Islet of Langerhans (tissue), 1 donor: ENCODE data around the gene SPX.

ENCODE experiments used
- FAIRE-seq: peaks from one replicate; lab custom pipeline; 2011; peaks lifted over from hg19 to GRCh38; lab: Jason Lieb, UNC

The SPX gene, protein sequence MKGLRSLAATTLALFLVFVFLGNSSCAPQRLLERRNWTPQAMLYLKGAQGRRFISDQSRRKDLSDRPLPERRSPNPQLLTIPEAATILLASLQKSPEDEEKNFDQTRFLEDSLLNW

DNA sequence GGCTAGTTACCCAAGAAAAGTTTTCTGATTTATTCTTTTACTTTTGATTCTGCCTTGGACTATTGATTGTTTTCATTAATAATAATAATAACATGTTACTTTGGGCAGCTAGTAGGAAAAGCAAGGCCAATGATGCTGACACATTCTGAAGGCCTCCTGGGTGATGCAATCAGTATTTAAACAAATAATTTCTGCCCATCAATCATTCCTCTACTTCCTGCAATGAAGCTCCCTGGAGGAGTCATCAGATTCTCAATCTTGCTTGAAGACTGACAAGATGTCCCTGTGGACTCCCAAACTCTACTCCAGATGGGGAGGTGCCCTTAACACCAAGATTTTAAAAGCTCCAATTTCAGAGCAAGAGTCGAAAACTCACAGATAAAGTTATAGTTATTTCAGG lies at the start of gene SPX:
SPX (plus strand) TSS at position 244 of the 400 bp plus-strand sequence. CDS start 177 bp downstream, outside the sequence.
- no peak for FAIRE-seq

DNA sequence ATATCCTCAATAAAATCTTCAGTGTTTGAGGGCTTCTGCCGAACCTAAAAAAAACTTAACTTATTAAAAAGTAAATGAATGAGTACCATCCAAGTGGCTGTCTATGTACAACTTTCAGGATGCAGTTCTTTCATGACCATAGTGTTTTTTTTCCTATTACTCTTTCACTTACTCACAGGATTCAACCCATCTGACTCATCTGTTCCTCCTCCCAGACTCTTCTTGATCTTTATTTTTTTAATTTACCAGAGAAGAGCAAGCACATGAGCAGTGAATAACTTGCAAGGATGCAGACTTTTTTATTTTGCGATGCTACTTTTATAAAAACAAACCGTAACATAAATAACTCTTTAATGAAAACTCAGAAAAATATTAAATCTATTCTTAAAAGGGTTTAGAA lies 49.1 kb upstream of the SPX start:
- peak; percentile 73 for FAIRE-seq

DNA sequence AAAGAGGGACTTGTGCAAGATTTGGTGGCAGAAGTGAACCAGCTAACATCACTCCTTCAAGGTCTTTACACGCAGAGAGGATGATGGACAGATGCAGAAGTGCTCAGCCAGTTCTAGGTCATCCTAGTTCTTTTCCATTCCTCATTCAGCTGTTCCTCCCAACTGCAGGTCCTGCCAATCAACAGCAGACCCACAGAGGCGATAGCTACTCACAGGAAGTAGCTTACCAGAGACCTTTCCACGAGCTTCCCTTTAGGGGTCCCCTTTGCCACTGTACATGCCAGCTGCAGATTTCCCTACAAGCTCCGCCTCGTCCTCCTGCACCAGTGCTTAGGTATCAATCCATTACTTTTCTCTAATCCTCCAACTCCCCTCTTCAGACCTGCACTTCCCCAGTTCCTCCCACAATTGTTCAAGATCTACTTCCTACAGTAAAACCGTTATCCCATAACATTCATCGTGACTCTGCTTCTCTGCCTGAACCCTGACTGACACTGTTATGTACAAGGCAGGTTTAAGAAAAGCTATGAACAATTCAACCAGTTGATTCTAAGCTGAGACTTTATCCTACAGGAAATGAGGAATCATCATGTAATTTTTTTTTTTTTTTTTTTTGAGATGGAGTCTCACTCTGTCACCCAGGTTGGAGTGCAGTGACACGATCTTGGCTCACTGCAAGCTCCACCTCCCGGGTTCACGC lies 47.2 kb upstream of the SPX start:
- no peak for FAIRE-seq

DNA sequence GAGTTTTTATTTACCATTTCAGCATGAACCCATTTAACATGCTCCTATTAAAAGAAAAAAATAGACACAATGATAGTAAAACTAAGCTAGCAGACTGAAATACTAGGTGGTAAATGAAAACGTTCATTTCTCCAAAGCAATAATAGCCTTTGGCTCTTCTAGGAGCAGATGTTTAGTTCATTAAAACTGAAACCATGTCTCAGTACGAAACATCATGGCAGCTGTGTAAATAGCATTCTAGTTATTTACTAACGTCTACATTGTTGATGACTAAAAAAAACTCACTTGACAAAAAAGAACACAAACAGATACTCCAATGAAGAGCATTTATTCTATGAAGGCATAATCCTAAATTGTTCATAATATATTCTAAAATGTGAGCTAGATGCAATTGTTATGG lies 42.6 kb upstream of the SPX start:
- FAIRE-seq = peak; percentile 33

DNA sequence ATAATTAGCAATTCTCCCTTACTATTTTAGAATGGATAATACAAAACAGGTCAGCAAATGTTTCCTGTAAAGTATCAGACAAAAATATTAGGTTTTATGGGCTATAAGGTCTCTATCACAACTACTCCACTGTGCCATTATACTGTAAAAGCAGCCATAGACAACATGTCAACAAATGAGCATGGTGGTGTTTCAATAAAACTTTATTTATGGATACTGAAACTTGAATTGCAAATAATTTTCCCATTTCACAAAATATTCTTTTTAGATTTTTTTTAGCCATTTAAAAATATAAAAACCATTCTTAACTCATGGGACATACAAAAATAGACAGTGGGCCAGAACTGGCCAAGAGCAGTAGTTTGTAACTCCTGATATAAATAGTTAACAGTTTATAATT lies 40.1 kb upstream of the SPX start:
- FAIRE-seq = peak; percentile 36

DNA sequence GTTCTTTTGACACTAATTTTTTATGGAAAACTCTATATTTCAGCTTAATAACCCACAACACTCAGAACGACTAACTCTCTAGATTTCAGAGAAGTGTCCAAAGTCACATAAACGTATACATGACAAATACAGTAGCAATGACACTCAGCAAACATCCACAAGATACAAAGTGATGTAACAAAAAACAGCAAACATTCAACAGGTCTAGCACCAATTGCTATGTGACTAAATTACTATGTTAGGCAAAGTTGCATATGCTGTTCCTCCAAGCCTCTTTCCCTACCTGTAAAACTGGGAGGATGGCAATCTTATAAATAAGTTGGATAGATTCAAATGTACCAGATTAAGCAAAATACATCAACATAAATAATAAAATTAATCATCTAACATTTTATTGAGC lies 26.3 kb upstream of the SPX start:
- no peak for FAIRE-seq

DNA sequence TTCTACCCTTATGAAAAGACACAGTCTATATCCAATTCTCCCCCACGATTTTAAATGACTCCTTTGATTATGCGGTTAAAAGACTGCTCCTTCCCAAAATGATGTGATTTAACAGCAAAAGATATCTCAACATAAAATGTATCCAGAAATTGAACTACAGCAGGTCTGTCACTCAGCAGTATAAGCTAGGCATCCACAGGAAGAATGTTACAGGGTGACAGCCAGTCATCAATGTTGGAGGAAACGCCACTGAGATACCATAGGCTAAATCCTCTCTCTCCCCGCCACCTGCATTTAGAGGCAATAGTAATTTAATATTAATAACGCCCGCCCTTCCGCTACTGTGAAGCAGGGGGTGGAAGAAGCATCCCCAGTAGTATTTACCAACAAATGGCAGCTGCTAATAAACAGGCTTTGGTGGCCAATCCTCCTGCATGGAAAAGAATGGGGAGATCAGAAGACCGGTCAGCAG lies 25.3 kb upstream of the SPX start:
- no peak for FAIRE-seq

DNA sequence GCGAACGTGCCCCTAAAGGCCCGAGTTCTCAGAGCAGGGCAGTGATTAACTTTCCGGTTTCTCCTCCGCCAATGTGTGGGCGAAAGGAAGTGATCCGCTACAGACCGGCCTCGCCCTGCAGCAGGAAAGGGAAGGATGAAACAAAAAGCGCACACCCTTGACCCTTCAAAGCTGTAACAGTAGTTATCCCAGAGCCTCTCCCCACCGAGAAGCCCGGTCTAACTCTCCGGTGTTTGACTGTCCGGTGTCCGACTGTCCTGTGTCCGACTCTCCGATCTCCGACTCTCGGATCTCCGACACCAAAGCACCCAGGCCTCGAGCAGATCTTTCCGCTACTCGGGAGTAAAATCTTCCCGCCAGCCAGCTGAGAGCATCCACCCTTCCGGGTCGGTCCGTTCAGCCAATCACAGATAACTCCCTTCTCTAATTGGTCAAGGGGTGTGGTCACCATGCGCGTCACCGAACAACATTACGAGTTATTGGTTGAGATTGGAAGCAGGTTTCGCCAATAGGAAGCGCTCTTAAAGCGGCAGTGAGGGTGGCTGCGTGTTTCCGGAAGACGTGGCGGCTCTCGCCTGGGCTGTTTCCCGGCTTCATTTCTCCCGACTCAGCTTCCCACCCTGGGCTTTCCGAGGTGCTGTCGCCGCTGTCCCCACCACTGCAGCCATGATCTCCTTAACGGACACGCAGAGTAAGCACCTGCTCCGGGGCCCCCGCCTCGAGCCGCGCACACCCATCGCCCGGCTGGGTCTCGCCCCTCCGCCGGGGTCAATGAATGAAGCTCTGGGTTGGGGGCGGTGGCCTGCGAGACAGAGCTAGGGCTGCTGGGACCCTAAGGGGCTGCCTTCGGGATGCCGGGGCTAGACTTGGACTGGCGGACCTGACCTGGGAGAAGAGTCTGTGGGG lies 24.6 kb upstream of the SPX start, which contains the start of the genes GOLT1B and RECQL:
GOLT1B (plus strand) TSS at position 532 of the 906 bp plus-strand sequence; CDS start at position 667, 135 bp downstream.
RECQL (minus strand) TSS at position 378 of the 906 bp plus-strand sequence. CDS start 2,065 bp downstream, outside the sequence.
- peak; percentile 99 for FAIRE-seq

DNA sequence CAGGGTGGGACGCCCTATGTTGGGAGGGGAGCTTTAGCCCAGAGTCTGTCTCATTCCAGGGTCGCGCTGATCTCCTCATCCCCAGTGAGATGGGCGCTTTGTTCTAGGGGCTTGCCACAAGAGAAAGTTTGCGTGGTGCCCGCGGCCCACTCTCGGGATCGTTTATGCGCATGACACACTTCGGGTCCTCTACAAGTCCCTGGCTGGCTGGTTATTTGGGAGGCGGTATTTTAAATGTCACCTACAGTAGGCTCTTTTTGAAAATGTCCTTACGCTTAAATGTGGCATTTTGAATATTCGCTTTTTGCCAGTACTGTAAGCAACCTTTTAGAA lies 24.0 kb upstream of the SPX start:
- FAIRE-seq = no peak

DNA sequence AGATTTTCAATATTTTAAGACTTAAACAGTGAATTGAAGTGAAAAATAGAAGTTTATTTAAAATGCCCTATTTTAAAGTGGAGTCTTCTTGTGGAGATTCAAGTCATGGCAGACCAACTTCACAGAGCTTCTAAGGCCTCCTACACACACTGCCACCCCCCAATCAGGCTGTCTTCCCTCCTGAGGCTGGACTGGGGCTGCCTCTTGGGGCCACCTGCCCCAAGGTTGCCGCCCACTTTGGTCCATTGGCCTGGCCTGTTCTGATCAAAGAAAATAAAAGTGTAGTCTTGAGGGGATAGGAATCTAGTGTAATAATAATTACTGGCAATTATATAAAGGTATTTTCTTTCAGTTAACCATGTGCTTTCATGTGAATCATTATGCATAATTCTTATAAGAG lies 23.2 kb upstream of the SPX start:
- no peak for FAIRE-seq

DNA sequence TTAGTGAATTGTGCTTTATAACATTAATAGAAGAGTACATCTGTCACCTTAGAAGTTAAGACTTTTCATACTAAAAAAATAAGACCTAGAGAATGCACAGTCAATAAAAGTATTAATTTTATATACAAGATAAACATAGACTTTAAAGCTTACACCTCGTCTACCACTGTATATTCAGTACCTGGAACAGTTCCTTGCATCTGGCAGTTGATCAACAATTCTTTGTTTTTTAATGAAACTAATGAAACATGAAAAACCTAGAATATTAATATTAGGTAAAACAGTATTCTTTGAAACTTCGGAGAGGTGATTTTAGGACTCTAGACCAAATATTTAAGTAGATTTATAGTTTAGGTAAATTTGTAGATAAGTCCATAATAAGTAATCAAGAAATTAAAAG lies 20.2 kb upstream of the SPX start:
- FAIRE-seq = no peak

DNA sequence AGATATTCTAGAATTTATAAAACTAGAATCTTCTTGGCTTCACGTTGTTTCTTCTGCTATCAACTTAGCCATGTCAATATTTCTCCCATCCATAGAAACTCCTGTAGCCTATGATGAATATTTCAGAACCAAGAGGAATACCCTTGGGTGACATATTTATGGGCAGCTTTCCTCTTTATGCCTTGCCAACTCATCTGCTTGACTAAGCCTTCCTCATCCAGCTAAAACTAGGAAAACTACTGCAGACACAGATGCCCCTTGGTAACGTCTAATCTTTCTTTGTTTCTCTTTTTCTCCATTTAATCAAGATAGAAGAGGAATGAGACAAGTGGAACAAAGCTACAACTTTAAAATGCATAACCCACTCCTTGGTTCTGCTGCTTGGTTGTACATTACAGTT lies 18.2 kb upstream of the SPX start:
- FAIRE-seq = no peak

DNA sequence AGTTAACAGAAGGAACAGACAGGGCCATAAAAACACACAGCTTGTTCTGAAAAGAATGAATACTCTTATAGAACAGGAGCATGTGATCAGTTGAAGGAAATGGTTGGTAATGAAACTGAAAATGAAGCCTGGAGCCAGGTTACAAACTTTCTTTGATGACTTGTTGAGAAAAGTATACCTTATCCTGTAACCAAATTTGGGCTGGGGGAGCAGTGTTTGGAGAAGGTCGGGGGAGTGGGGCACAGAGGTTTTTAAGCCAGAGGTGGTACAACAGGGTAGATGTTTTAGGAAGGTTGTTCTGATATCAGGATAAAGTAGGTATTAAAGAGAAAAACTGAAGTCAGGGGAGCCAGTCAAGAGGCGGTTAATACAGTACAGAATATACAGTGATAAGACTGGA lies 16.3 kb upstream of the SPX start:
- no peak for FAIRE-seq

DNA sequence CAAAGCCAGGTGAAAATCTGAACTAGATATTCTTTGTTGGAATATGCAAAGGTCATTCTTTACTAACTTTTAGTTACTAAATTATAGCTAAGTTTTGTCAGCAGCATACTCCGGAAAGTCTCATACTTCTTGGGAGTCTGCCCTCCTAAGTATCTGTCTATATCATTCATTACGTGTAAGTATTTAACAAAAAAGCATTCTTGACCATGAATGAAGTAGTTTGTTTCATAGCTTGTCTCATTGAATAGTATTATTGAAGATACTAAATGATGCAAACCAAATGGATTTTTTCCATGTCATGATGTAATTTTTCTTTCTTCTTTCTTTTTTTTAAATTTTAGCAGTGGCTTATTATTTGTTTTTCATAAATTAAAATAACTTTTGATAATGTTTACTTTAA lies 9.8 kb upstream of the SPX start:
- FAIRE-seq = no peak

DNA sequence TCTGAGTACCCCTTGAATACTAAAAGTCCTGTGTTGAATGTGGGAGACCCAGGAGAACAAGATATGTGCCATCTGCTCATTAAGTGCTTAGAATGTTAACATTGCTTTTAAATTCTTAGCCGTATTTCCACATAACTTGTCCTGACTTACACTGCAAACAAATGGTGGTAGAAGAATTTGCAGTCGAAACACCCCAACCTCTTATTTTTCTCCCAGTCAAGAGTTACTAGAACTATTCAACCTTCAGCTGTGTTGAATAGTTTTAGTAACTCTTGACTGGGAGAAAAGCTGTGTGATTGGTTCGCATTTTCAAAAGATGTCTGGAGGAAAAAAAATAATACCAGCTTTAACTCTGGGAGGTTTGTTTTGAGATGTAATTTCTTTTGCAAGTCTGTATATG lies 7.6 kb upstream of the SPX start:
- no peak for FAIRE-seq

DNA sequence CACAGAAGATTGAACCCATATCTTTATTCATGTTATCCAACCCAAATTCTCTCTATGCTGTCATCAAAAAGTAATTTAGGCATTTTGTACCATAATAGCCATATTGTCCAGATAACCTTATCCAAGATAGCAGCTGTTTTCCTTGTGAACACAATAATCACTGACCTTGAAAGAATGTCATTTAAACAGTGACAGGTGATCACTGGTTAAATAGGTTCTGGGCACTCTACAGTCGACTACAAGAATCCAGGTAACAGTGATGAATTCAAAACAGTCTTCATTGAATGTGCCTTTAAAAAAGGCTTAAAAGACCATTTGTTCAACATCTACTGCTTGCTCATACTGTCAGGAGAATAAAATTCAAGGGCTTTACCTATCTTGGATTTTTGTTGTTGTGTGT lies 4.6 kb upstream of the SPX start:
- FAIRE-seq = no peak

DNA sequence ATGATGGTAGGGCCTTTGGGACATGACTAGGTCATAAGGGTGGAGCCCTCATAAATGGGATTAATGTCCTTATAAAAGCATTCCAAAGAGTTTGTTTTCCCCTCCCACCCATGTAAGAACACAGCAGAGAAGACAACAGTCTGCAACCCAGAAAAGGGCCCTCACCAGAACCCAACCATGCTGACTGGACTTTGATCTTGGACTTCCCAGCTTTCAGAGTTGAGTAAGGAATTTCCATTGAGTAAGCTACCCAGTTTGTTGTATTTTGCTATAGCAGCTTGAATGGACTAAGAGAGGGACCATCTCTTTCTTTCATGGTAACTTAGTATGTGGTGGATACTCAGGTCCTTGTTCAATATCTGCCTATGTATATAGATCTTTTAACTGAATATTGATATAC lies 2.9 kb upstream of the SPX start:
- no peak for FAIRE-seq

DNA sequence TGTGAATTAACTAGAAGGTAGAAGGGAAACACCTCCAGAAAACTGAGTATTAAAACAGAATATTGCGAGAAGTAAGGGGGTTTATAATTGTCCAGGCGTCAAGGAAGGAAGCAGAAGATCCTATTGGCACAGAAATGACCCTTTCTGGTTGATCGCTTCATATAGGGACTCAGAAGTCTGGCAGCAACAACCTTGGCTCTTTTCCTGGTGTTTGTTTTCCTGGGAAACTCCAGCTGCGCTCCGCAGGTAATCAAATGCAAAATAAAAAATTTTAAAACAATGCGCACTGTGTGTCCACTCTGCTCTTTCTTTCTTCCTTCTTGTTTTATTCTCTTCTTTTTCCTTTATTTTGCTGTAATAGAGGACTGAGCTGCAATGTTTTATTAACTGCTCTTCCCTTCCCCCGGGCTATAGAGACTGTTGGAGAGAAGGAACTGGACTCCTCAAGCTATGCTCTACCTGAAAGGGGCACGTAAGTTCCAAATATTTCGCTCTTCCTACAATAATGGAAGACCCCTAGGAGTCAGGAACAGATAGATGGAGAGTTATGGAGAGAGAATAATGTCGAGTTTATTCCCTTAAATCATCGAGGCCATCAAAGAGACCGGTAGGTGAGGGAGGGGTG lies 737 bp downstream of the SPX start:
- no peak for FAIRE-seq

DNA sequence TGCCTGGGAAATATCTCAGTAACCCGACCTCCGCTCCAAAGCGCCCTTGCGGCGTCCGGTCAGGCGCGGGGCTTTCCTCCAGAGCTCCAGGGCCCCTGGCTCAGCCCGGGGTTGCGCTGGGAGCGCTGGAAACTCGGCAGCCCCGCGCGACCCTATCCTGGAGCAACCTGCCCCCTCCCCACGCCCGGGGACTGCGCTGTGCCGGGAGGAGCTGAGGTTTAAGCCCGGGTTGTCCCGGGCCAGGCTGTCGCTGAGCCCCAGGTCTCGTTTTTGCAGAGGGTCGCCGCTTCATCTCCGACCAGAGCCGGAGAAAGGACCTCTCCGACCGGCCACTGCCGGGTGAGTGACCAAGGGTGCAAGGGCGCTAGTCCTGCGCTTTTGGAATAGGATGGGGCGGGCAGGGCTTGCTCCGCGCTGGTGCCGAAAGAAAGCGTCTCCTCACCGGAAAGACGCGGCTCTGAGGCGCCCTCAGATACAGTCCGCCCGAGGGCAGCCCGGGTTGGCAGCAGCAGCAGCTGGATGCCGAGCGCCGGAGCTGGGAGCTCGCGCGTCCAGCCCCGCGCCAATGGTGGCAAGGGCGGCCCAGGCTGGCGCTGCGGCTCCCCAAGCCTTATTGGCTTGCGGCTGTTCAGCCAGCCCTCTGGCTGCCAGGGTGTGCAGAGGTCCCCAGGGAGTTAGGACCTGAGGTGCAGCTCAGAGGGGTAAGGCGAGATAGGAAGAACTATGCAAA lies 1.5 kb downstream of the SPX start:
- no peak for FAIRE-seq

DNA sequence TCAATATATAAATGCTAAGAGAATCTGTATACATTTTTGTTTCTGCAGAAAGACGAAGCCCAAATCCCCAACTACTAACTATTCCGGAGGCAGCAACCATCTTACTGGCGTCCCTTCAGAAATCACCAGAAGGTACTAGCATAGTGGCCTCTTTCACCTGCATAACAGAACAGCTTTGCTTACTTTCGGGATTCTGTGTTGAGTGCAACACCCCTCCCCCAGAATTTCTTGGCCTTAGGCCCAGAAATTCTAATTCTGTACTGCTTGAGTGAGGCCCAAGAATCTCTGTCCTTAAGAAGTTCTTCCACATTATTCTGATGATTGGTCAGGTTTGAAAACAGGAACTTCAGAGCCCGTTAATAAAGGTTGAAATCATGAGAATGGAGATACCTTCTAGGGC lies 2.9 kb downstream of the SPX start:
- FAIRE-seq = no peak

DNA sequence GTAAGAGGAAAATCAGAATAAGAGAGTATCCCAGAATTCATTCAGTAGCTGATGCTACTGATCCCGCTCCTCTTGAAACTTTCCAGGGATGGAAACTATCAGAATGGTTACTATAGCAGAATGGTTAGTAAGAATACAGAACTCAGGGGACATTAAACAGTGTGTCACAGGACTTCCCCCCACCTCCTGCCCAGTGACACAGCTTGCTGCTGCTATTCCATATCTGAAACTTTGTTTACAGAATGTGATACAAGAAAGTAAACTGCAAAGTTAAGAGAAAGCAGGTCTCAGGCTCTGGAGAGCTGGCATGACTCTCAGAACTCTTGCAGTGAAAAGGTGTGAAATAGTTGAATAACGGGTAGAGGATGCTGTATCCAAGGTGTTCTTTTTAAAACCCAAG lies 3.4 kb downstream of the SPX start:
- no peak for FAIRE-seq

DNA sequence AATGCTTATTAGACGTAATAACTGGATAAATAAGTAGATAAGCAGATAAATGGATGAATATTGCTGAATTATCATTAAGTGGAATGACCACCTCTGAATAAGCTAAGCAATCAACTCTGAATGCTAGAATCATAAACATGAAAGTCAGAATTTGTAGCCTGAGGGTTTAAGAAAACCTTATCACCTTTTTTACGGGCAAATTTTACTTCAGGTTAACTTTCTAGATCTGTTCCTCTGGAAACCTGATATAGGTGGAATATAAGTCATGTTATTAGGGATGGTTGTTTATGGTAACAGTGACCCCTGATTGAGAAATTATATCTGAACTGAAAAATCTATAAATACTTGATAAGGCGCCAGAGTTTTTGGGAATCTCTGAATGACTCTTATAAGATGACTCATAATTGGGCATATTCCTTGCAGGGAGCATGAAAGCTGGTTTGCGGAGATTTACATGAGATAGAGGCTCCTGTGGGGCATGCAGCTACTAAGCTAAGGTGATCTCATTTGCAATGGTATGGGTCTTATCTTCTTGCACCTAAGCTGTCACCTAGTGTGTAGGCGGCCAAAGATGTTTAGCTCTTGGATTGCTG lies 12.1 kb downstream of the SPX start:
- no peak for FAIRE-seq
